ENCODE results near the gene CD6. TPM values are rescaled to one million over a fixed set of nuclear protein-coding genes. Genes with fewer than 3 reads are reported as not detected.
"Not testable (repeated sequence)": the region's sequence is repeated elsewhere in the genome, so short reads cannot be mapped to it uniquely, and the experiment has no call there.

The CD6 gene
- total and polyA plus RNA-seq, 11 donors, result 0.08 to 6.1 (median 0.34) TPM; not detected in 1

DNA sequence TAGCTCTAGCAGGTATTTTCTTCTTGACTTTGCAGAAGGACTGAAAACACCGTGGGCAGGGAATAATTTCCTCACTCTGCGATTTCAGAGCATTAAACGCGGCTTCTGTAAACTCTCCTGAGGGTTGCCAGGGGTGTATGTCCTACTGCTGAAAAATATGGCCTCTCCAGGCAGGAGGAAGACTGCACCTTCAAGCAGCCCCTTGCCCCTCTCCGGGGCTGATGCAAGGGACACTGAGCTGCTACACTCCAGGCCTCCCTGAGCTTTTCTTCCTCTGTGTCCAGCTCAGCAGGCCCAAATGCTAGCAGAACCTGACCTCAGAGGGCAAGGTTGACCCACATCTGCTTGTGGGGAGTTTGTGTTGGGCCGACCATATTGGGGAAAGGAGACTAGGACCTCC is 2.2 kb downstream of the CD6 start:
- Histone ChIP-seq H3K27ac (peak overlapping the region in 1 of 12 donors; percentile 76), H3K27me3 (no peaks in the 10 kb centered on the region), H3K4me1 (peaks cover 0 to 24% (median 0%) of the 10 kb centered on the region in 12 donors), H3K4me3 (peak overlapping the region in 2 of 12 donors; percentile 20 to 57), H3K36me3 (no peaks in the 10 kb centered on the region), H3K9me3 (peaks cover 0 to under 1% (median 0%) of the 10 kb centered on the region in 12 donors)
- intact Hi-C loops (cut with DNase I), result no loop called here
- no peak for DNase-seq
- no peak for ATAC-seq
- WGBS, 4 donors, result 82 to 90% (median 88%) methylated on average over 6 of the region's 6 CpGs
- no peak for TF ChIP-seq POLR2A (IDR thresholded peaks at IDR 0.05)
- TF ChIP-seq, protein P1, sequence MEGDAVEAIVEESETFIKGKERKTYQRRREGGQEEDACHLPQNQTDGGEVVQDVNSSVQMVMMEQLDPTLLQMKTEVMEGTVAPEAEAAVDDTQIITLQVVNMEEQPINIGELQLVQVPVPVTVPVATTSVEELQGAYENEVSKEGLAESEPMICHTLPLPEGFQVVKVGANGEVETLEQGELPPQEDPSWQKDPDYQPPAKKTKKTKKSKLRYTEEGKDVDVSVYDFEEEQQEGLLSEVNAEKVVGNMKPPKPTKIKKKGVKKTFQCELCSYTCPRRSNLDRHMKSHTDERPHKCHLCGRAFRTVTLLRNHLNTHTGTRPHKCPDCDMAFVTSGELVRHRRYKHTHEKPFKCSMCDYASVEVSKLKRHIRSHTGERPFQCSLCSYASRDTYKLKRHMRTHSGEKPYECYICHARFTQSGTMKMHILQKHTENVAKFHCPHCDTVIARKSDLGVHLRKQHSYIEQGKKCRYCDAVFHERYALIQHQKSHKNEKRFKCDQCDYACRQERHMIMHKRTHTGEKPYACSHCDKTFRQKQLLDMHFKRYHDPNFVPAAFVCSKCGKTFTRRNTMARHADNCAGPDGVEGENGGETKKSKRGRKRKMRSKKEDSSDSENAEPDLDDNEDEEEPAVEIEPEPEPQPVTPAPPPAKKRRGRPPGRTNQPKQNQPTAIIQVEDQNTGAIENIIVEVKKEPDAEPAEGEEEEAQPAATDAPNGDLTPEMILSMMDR (IDR thresholded peaks at IDR 0.05), result no peak

GRCh38 chr11:60974316-60974715 is 2.8 kb downstream of the CD6 start:
- ATAC-seq; DNase-seq; H3K36me3 ChIP-seq; H3K27me3 ChIP-seq; H3K9me3 ChIP-seq; intact Hi-C loops (cut with DNase I): not testable (repeated sequence)
- WGBS, 4 donors, result 87 to 92% (median 89%) methylated on average over 13 of the region's 13 CpGs
- Histone ChIP-seq H3K27ac (peak overlapping the region in 1 of 12 donors; percentile 76), H3K4me1 (peaks cover 0 to 30% (median 0%) of the 10 kb centered on the region in 12 donors), H3K4me3 (peak overlapping the region in 1 of 12 donors; percentile 57)

DNA sequence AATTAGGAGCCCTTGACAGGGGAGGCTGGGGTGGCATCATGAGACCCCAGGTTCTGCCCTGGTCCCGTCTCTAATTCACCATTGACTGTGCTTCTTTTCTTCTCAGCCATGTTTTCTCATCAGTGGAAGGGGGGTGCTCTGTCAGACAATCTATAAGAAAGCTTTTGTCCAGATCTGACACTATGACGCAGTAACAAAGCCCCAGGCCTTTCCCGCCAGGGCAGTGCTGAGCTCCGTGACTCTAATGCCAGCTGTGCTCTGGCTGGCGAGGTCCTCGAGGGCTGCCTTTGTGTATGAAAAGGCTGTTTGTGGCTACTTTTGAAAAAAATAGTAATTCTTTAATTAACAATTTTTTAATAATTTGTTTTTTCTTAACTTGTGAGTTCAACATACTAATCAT is 3.2 kb downstream of the CD6 start:
- TF ChIP-seq, protein P1 (IDR thresholded peaks at IDR 0.05), result no peak
- no peak for TF ChIP-seq POLR2A (IDR thresholded peaks at IDR 0.05)
- 88 to 96% (median 92%) methylated on average over 6 of the region's 6 CpGs for WGBS, 4 donors
- peaks cover 0 to 31% (median 0%) of the 10 kb centered on the region in 12 donors for H3K4me1 ChIP-seq
- H3K9me3 ChIP-seq, result no peaks in the 10 kb centered on the region
- H3K36me3 ChIP-seq, result no peaks in the 10 kb centered on the region
- H3K27ac ChIP-seq, result peak overlapping the region in 1 of 12 donors; percentile 76
- DNase-seq (no peak), ATAC-seq (no peak)
- H3K27me3 ChIP-seq, result no peaks in the 10 kb centered on the region
- intact Hi-C loops (cut with DNase I), result no loop called here
- H3K4me3 ChIP-seq, result peak overlapping the region in 1 of 12 donors; percentile 57

DNA sequence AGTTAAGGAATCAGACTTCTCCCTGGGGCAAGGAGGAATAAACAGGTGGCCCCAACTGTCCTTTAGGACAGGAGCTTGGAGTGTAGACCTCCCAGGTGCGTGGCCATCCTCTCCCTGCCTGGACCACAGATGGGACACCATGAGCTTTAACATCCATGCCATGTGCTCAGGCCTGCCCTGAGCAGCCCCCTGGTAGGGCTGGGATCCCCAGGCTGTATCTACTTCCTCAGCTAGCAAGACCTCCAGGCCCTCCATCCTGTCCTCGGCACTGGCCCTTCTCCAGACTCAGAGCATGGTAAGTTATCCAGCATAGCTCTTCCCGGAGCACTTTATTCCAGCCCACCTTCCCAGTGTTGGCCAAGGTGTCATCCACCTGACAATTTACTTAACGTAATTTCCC is 5.7 kb downstream of the CD6 start:
- Histone ChIP-seq H3K27me3 (no peaks in the 10 kb centered on the region), H3K9me3 (no peaks in the 10 kb centered on the region), H3K36me3 (no peaks in the 10 kb centered on the region), H3K4me3 (no peak overlapping the region), H3K4me1 (peaks cover 0 to 16% (median 0%) of the 10 kb centered on the region in 12 donors), H3K27ac (peak overlapping the region in 1 of 12 donors; percentile 5)
- intact Hi-C loops (cut with DNase I), result no loop called here
- no peak for TF ChIP-seq POLR2A (IDR thresholded peaks at IDR 0.05)
- TF ChIP-seq, protein P1 (IDR thresholded peaks at IDR 0.05), result no peak
- no peak for ATAC-seq
- no peak for DNase-seq
- 79 to 87% (median 83%) methylated on average over 3 to 4 of the region's 4 CpGs for WGBS, 4 donors

GRCh38 chr11:60977836-60978235 is 6.4 kb downstream of the CD6 start:
- DNase-seq, result no peak
- Histone ChIP-seq H3K9me3 (no peaks in the 10 kb centered on the region), H3K36me3 (no peaks in the 10 kb centered on the region), H3K4me3 (no peak overlapping the region), H3K27me3 (no peaks in the 10 kb centered on the region), H3K4me1 (peaks cover 0 to 16% (median 0%) of the 10 kb centered on the region in 12 donors), H3K27ac (peak overlapping the region in 1 of 12 donors; percentile 55)
- intact Hi-C loops (cut with DNase I), result no loop called here
- no peak for ATAC-seq
- no peak for TF ChIP-seq POLR2A (IDR thresholded peaks at IDR 0.05)
- TF ChIP-seq, protein P1 (IDR thresholded peaks at IDR 0.05), result no peak

All from heart left ventricle (tissue), 16 donors.